ENCODE data around the gene OXER1.

GRCh38 chr2:42761554-42761953, 2.4 kb downstream of the OXER1 start:
- TF ChIP-seq GATA3 (IDR thresholded peaks at IDR 0.05; ENCODE audit: low read depth, low read length) (no peak), GATA2 (IDR thresholded peaks at IDR 0.05; ENCODE audit: low read depth, low read length) (no peak)
